GM12878 (cell line): ENCODE results near the gene RIPPLY2. TPM values are rescaled to one million over a fixed set of nuclear protein-coding genes. Genes with fewer than 3 reads are reported as not detected.

ENCODE experiments used
- ATAC-seq: fragments of 200-7000 bp; cut with Tn5 transposase; 3 replicates; pipeline ENCODE4 v1.9.1; 2020; ENCODE audit warnings: mild to moderate bottlenecking, moderate library complexity
- BruUV-seq: library from RNA; stranded (reverse); fragments of 400-500 nt; replicated peaks from 2 replicates; lab custom pipeline; 2021; lab: Mats Ljungman, UMichigan
- CTCF ChIA-PET: fragments of 300-600 bp; sonication (Branson Sonifier 250); formaldehyde crosslinking; extraction: SDS; loops from one replicate; lab custom pipeline; 2021; ENCODE audit warnings: inconsistent platforms; lab: Yijun Ruan, JAX
- POLR2A ChIA-PET: fragments of 350-600 bp; formaldehyde crosslinking; extraction: SDS; loops from one replicate; lab custom pipeline; 2021; ENCODE audit warnings: inconsistent platforms; lab: Charles Lee
- RAD21 ChIA-PET: fragments of 300-600 bp; sonication (Branson Sonifier 250); formaldehyde crosslinking; loops from one replicate; lab custom pipeline; 2023; ENCODE audit warnings: antibody characterized with exemption; ENCODE audit not compliant: unreplicated experiment; lab: Charles Lee
- SMC1A ChIA-PET: fragments of 300-600 bp; sonication (Branson Sonifier 250); formaldehyde crosslinking; loops from one replicate; lab custom pipeline; 2023; ENCODE audit not compliant: unreplicated experiment, uncharacterized antibody; lab: Charles Lee
- DNase-seq: peaks from one replicate; pipeline ENCODE4 v3.0.0-alpha.2; 2011; ENCODE audit warnings: low read depth, low spot score
- FAIRE-seq: peaks from 3 replicates; lab custom pipeline; 2011; peaks lifted over from hg19 to GRCh38; lab: Jason Lieb, UNC
- H2AFZ ChIP-seq: 2 replicates; pipeline ENCODE4 v1.6.0; 2011; ENCODE audit warnings: low read depth, low read length, control low read depth; ENCODE audit not compliant: control insufficient read depth
- H3K27ac ChIP-seq: 2 replicates; pipeline ENCODE4 v1.5.1; 2011; ENCODE audit warnings: control low read depth; ENCODE audit not compliant: control insufficient read depth, insufficient read depth
- H3K27me3 ChIP-seq, 2 experiments: replicated peaks in 1 of 2; 2 replicates each; pipeline versions ENCODE4 v1.6.0 to v1.6.1; 2011; ENCODE audit warnings: low read length in 1 of 2; ENCODE audit not compliant: control insufficient read depth in 2 of 2, insufficient read depth in 2 of 2
- H3K36me3 ChIP-seq, 2 experiments: 2 replicates each; pipeline ENCODE4 v1.5.1; 2011; ENCODE audit warnings: low read length in 1 of 2; ENCODE audit not compliant: control insufficient read depth in 2 of 2, insufficient read depth in 2 of 2
- H3K4me1 ChIP-seq: 2 replicates; pipeline ENCODE4 v1.6.1; 2011; ENCODE audit warnings: mild to moderate bottlenecking, low read length, moderate library complexity, mixed read lengths; ENCODE audit not compliant: control insufficient read depth, insufficient read depth
- H3K4me2 ChIP-seq: 2 replicates; pipeline ENCODE4 v1.6.0; 2011; ENCODE audit warnings: control low read depth; ENCODE audit not compliant: control insufficient read depth, insufficient read depth
- H3K4me3 ChIP-seq: fragments of 200-600 bp; sonication (generic); 2 replicates; pipeline ENCODE4 v1.5.1; 2016
- H3K79me2 ChIP-seq: 2 replicates; pipeline ENCODE4 v1.6.0; 2011; ENCODE audit warnings: low read length; ENCODE audit not compliant: control insufficient read depth, insufficient read depth
- H3K9ac ChIP-seq: 2 replicates; pipeline ENCODE4 v1.8.0; 2011; ENCODE audit warnings: low read length, control low read depth, mixed read lengths; ENCODE audit not compliant: control insufficient read depth, insufficient read depth
- H3K9me3 ChIP-seq: replicated peaks from 3 replicates; pipeline ENCODE4 v1.5.1; 2011; ENCODE audit warnings: mild to moderate bottlenecking, low read length; ENCODE audit not compliant: control insufficient read depth, insufficient read depth
- H4K20me1 ChIP-seq: 2 replicates; pipeline ENCODE4 v1.6.0; 2011; ENCODE audit not compliant: control insufficient read depth, insufficient read depth
- EP300 ChIP-seq, 2 experiments: fragments of 150-350 bp in 1 of 2; IDR thresholded peaks; 2 replicates each; pipeline ENCODE4 v1.6.1; 2011 to 2012; ENCODE audit warnings: low read depth in 2 of 2, low read length in 2 of 2, borderline replicate concordance in 1 of 2, improper control_type of control experiment in 1 of 2, inconsistent platforms in 1 of 2; ENCODE audit not compliant: control insufficient read depth in 1 of 2
- HCFC1 ChIP-seq: fragments of 150-350 bp; IDR thresholded peaks from 2 replicates; pipeline ENCODE4 v1.6.1; 2014; ENCODE audit warnings: low read length
- IKZF1 ChIP-seq: fragments of 450-650 bp; conservative IDR thresholded peaks from 2 replicates; pipeline ENCODE4 v1.6.1; 2017; ENCODE audit warnings: antibody characterized with exemption, mild to moderate bottlenecking
- IRF5 ChIP-seq: fragments of 450-650 bp; IDR thresholded peaks from 2 replicates; pipeline ENCODE4 v1.6.1; 2017; ENCODE audit warnings: borderline replicate concordance
- KDM1A ChIP-seq: fragments of 200-600 bp; sonication (generic); IDR thresholded peaks from 2 replicates; pipeline ENCODE4 v1.6.1; 2016; ENCODE audit warnings: borderline replicate concordance
- NFYA ChIP-seq: IDR thresholded peaks from 2 replicates; pipeline ENCODE4 v1.6.1; 2011; ENCODE audit warnings: low read depth, mild to moderate bottlenecking, low read length, improper control_type of control experiment, borderline replicate concordance
- NR2F1 ChIP-seq: fragments of 450-650 bp; conservative IDR thresholded peaks from 2 replicates; pipeline ENCODE4 v1.6.1; 2017; ENCODE audit warnings: mild to moderate bottlenecking
- RCOR1 ChIP-seq: conservative IDR thresholded peaks from 2 replicates; pipeline ENCODE4 v1.6.1; 2012; ENCODE audit warnings: low read depth, low read length, improper control_type of control experiment
- STAT1 ChIP-seq: fragments of 450-650 bp; conservative IDR thresholded peaks from 2 replicates; pipeline ENCODE4 v1.6.1; 2014; ENCODE audit warnings: antibody characterized with exemption, mild to moderate bottlenecking
- WRNIP1 ChIP-seq: IDR thresholded peaks from 2 replicates; pipeline ENCODE4 v1.6.1; 2011; ENCODE audit warnings: low read depth, low read length, improper control_type of control experiment, borderline replicate concordance
- WGBS: methylation state at CpG from one replicate; pipeline ENCODE4 v1.1.6; 2016; ENCODE audit warnings: low lambda C conversion rate; ENCODE audit not compliant: insufficient replicate concordance, insufficient coverage; ENCODE audit errors: missing lambda C conversion rate; 5-methylcytosine and 5-hydroxymethylcytosine counted together
- in situ Hi-C: fragments of 300-500 bp; cut with MboI; formaldehyde crosslinking; loops from 9 replicates; pipeline ENCODE4 v1.14.3; 2018; ENCODE audit warnings: mixed read lengths
- intact Hi-C: fragments of 100-400 bp; cut with micrococcal nuclease; formaldehyde crosslinking; loops from one replicate; pipeline ENCODE4 v1.14.2; 2022; ENCODE audit not compliant: unreplicated experiment
- polyA plus RNA-seq, 11 experiments: library from polyadenylated mRNA; depleted of rRNA in 4 of 11; unstranded in 6 of 11; stranded (reverse) in 5 of 11; fragments of >200 nt; fragmentation: Nextera tagmentation in 4 of 11; fragmentation: Illumina TruSeq in 1 of 11; extraction: Ambion mirVana in 4 of 11; extraction: Trizol in 1 of 11; gene quantifications; 1 replicate in 1 of 11; 2 replicates in 10 of 11; pipeline versions ENCODE4 v1.2.1 to v1.2.3, GENCODE V29; 2011 to 2016; ENCODE audit warnings: inconsistent platforms in 2 of 11, missing spikeins in 2 of 11, low read depth in 1 of 11
- total RNA-seq, 4 experiments: library from RNA; depleted of rRNA in 3 of 4; stranded (reverse); fragments of >200 nt in 3 of 4; fragmentation: Illumina TruSeq in 1 of 4; extraction: Trizol in 1 of 4; gene quantifications; 2 replicates each; pipeline versions ENCODE4 v1.2.1 to v1.2.3, GENCODE V29; 2013 to 2021
- TF ChIP-seq, protein P1 (sequence below): IDR thresholded peaks from 2 replicates; pipeline ENCODE4 v1.6.1; 2012; ENCODE audit warnings: low read length, inconsistent platforms

Gene RIPPLY2
- total and polyA plus RNA-seq, 10 of the 15 experiments (the other 5 are each of a cell fraction or from before 2014, with no cell fraction given) = 0.09 to 0.51 (median 0.17) TPM; not detected in 7

GRCh38 chr6:83846291-83846690 is 6.9 kb upstream of the RIPPLY2 start:
- H3K4me2 ChIP-seq = no peak overlapping the region
- FAIRE-seq = no peak
- H4K20me1 ChIP-seq = no peaks in the 10 kb centered on the region
- 0% methylated on average over 1 of the region's 1 CpG for WGBS
- H2AFZ ChIP-seq = no peak overlapping the region
- no peaks in the 10 kb centered on the region for H3K4me1 ChIP-seq
- ChIA-PET RAD21 (interaction anchor here (0.7 to 3.1 kb wide), 5 partner anchors 33 to 382 kb away, joined by 3 to 13 read pairs (median 3); partner anchors contain the start of gene CEP162), CTCF (interaction anchor here (0.8 kb wide), 1 partner anchor 378 kb away, joined by 4 read pairs; no protein-coding TSS in a partner anchor)
- no peaks in the 10 kb centered on the region for H3K79me2 ChIP-seq
- H3K9ac ChIP-seq = no peak overlapping the region
- H3K4me3 ChIP-seq = no peak overlapping the region
- TF ChIP-seq IRF5 (no peak), RCOR1 (no peak), STAT1 (no peak), NR2F1 (no peak), EP300 (IDR thresholded peaks at IDR 0.05; ENCODE audit: borderline replicate concordance in 1 of 2, control insufficient read depth in 1 of 2, low read depth in 2 of 2, low read length in 2 of 2) (no peak), WRNIP1 (no peak), IKZF1 (no peak), KDM1A (no peak), HCFC1 (no peak), NFYA (no peak)
- TF ChIP-seq, protein P1, sequence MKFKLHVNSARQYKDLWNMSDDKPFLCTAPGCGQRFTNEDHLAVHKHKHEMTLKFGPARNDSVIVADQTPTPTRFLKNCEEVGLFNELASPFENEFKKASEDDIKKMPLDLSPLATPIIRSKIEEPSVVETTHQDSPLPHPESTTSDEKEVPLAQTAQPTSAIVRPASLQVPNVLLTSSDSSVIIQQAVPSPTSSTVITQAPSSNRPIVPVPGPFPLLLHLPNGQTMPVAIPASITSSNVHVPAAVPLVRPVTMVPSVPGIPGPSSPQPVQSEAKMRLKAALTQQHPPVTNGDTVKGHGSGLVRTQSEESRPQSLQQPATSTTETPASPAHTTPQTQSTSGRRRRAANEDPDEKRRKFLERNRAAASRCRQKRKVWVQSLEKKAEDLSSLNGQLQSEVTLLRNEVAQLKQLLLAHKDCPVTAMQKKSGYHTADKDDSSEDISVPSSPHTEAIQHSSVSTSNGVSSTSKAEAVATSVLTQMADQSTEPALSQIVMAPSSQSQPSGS = no peak
- TF ChIP-seq, all 136 proteins: peak for 0
- Histone ChIP-seq H3K27ac (no peak overlapping the region), H3K36me3 (no peaks in the 10 kb centered on the region), H3K9me3 (no peaks in the 10 kb centered on the region), H3K27me3 (no peaks in the 10 kb centered on the region)
- SMC1A ChIA-PET = interaction anchor here (0.5 to 1.7 kb wide), 7 partner anchors 12 to 187 kb away, joined by 3 to 8 read pairs (median 3); partner anchors contain the start of gene CYB5R4
- intact Hi-C loops (loop anchor here (5.0 kb wide), 1 partner anchor 74 kb away; no protein-coding TSS in a partner anchor), in situ Hi-C loops (no loop called here)
- no peak for ATAC-seq
- no peak for DNase-seq
- BruUV-seq = no TSS peak
- POLR2A ChIA-PET = interaction anchor here (1.5 kb wide), 1 partner anchor 11 kb away, joined by 3 read pairs; no protein-coding TSS in a partner anchor
